LoVo (cell line): ENCODE data around the gene PRKD1.
"Not testable (repeated sequence)": the region's sequence is repeated elsewhere in the genome, so short reads cannot be mapped to it uniquely, and the experiment has no call there.

Experiments
- DNase-seq: peaks from one replicate; pipeline ENCODE4 v3.0.0-alpha.2; 2016; ENCODE audit warnings: low spot score

The PRKD1 gene

DNA sequence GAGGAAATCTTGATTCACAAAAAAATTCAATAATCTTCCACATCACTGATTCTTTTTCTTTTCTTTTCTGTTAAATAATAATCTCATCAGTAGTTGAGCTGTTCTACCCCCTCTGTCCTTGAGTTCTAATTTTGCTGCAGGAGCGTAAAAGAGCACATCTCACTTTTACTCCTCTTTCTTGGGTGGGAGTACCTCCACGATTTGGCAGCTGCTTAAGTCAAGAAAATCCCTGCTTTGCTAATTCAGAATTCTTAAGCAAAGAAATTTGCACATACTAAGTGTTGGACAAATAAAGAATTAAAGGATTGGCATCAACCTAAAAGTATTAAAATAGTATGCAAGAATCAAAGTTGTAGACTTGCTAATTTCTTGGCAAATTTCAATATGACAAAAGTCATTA, 128.8 kb downstream of the PRKD1 start:
- no peak for DNase-seq

DNA sequence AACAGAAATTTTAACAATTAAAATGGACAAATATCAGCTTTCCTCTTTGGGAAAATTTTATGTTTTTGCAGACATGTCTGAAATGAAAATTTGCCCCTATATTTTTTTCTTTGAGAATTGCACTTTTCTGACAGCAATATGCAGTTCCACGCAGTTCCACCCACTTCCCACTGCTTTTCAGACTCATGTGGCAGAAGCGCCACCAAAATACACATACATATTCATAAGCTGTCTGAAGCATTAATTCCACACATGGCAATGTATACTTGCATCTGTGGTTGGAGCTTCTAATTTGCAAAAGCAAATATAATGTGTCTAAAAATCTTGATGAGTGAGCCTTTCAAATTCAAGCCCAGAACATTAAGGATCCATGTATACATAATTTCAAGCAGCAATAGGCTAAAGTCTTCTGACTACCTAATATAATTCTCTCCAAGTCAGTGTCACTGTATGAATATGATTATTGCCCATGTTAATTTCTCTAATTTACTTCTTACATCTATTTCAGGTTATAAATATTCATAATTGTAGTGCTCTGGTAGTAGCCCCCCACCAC, 129.5 kb downstream of the PRKD1 start:
- no peak for DNase-seq

DNA sequence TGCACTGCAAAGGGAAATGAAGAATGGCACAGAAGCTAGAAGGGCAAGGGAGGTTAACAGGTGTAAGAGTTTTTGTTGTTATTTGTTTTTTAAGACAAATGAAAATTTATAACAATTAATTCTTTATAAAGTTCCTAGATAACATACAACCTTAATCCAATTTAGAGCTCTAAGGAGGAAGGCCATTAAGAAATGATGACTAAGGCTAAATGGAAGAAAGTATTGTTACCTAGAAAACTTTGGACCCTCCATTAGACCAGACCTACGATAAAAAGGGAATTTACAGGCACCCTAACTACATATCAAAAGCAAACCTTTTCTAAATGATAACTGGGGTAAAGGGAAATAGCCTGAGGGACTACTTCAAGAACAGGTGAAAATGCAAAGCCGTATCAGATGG, 130.8 kb downstream of the PRKD1 start:
- DNase-seq, result no peak

DNA sequence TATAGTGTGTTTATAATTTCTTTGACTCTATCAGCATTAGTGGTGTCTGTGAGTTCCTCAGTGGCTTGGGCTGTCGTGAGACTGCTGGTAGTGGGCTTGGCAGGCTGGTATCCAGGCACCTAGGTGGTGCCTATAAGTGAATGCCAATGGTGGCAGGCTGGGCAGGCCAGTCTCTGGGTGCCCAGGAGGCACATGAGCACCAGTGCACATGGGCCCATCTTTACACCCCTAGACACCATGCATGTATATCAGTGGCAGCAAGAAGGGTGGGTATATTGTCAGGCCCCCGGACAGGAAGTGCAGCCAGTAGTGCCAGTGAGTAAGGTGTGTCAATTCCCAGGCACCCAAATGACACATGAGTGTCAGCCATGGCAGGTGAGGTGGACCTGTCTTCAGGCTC, 138.2 kb downstream of the PRKD1 start:
- no peak for DNase-seq

DNA sequence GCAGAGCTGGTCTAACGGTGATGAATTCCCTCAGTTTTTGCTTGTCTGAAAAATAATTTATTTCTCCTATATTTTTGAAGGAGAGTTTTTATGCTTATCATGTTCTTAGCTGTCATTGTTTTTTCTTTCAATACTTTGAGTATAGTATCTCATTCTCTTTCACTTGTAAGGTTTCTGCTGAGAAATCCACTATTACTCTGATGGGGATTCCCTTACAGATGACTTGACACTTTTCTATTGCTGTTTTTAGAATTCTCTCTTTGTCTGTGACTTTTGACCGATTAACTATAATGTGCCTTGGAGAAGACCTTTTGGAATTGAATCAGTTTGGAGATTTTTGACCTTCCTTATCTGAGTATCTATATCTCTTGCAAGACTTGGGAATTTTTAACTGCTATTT, 139.6 kb downstream of the PRKD1 start:
- no peak for DNase-seq

DNA sequence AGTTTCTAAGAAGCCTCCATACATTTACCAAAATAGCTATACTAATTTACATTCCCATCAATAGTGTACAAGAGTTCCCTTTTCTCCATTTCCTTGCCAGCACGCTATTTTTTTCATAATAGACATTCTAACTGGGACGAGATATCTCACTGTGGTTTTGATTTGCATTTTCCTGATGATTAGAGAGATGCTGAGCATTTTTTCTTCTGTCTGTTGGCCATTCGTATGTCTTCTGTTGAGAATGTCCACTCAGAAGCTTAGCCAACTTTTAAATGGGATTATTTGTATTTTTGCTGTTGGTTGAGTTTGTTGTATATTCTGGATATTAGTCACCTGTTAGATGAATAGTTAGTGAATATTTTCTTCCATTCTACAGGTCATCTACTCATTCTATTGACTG, 144.1 kb downstream of the PRKD1 start:
- no peak for DNase-seq

DNA sequence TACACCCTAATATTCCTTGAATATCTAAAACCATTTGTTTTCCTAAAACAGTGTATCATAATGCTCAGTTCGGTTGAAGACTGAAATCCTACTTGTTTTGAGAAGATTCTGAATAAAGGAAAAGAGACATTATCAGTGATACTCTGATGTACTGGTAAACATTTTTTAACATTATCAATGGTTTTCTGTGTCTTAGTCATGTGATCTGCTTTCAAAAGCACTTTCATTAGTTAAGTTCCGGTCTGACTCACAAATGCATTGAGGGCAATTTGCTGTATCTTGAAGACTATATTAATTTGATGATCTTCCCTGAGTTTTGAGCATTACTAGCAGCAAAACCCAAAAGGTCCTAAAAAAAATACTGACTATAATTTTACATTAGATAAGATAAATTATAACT, 145.6 kb downstream of the PRKD1 start:
- DNase-seq, result no peak

DNA sequence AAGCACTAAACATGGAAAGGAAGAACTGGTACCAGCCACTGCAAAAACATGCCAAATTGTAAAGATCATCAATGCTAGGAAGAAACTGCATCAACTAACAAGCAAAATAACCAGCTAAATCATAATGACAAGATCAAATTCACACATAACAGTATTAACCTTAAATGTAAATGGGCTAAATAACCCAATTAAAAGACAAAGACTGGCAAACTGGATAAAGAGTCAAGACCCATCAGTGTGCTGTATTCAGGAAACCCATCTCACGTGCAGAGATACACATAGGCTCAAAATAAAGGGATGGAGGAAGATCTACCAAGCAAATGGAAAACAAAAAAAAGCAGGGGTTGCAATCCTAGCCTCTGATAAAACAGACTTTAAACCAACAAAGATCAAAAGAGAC, 150.5 kb downstream of the PRKD1 start:
- not testable (repeated sequence) for DNase-seq

DNA sequence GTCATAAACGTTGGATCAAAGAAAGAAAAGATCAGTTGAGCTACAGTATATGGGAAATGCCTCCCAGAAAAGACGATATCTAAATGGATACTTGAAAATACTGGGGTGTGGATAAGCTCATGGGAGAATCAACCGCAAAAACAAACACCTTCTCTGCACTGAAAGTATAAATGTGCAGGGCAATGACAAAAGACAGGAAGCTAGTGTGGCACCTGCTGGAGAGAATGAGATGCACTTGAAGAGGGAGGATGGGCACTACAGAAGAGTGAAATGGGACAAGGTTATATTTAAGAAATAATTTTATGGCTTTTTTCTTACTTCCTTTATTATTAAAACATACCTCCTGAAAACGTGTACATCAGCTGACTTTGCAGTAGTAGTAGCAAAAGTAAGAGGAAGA, 153.7 kb downstream of the PRKD1 start:
- no peak for DNase-seq

DNA sequence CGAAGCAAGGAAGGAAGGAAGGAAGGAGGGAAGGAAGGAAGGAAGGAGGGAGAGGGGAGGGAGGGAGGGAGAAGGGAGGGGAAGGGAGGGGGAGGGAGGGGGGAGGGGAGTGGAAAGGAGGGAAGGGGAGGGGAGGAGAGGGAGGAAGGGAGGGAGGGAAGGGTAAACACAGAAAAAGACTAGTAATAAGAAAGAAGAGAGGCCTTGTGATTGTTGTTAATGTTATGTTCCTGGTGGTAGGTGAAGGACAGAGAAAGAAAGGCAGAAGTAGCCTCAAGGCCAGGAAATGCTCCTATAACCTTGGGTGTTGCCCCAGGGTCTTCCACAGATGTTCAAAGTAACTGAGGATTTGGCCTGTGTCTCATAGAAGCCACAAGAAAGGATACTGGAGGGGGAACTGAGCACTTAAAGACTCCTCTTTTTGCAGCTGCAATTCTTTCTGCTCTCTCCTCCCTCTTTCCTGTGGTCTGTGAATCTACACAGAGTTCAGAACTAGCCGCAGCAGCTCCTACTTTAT, 164.2 kb downstream of the PRKD1 start:
- DNase-seq, result no peak

DNA sequence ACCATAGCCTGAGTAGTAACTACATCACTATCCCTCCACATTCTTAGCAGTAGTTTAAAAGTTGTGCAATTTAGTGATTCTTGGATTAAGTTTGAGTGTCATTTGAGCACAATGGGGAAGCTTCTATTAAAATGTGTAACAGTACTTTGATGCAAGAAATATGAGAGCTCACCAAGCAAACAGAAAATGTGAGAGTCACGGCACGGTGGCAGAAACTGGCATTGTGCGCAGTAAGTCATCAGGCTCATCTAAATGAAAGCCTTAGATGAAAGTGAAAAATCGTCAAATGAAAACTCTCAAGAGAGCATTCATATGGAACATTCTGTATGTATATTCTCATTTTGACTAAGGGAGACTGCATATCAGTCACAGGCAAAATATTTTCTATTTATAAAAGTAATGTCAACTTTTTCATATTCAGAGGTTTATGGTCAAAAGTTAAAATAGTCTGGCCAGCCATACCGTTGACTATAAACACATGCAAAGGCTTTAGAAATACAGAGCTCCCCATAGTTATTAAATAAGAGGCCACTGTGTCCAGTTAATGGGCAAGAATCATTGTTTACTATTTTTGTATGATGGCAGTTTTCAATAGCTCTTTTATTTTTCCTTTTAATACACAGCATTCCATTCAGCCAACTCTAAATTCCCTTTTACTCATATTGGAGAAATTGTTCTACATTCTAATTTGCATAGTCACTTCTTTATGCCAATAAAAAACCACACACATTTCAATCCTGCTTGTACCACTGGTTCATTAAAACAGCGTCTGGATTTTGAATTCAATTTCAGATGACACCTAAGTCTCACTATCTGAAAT, 167.9 kb downstream of the PRKD1 start:
- no peak for DNase-seq

DNA sequence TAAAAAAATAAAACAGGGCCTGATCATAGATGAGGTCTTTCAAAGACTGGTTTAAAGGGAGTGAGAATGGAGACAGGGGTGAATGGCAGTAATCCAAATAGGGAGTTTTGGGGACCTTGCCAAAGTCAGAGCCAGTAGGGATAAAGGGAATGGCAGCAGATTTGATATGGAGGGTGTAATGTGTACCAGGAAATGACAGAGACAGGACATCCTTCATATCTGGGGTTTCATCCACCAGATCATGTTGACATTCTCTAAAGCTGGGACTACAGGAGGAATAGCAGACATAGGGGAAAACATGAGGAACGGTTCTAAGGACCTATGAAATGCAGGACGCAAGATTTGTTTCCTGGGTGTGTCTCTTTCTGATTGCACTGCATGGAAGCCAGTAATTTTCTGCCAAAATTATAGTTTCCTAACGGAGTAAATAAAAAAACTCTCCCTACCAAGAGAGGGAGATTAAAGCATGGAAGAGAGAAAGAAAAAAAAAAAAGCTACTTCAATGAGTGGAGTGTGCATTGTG, 169.9 kb downstream of the PRKD1 start:
- DNase-seq, result no peak

DNA sequence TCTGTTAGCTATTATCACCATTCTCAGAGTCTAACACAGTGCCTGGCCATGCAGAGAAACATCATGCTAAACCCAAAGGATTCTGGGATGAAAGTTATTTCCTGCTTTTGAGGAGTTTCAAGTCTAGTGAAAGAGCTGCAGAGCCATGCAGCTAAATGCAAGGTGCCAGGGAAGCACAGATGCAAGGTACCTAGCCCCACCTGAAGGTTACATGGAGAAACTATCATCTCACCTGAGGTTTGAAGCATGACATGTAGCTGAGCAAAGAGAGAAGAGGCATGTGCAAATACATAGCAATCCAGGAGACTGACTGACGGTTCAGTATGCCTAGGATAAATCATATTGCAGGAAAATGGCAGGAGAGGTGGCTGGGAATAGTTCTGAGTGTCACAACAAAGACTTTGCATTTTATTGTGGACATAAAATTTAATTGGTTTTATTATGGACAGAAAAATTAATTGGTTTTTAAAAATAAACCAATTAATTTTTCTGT, 170.4 kb downstream of the PRKD1 start:
- DNase-seq, result no peak

DNA sequence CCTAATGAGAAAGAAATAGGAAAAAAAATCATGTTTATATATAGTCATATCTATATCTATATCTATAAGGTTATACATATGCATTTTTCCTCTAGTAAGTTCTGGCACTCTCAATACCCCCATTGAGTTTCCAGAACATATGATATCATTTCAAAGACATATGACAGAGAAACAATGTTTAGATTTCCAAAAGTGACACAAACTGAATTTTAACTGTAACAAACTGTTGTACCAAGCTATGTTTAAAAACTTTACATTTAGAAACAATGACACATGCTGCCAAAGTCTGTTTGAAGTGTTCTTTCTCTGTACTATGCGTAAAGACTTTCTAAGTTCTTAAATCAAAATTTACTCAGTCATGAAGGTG, 171.6 kb downstream of the PRKD1 start:
- no peak for DNase-seq

DNA sequence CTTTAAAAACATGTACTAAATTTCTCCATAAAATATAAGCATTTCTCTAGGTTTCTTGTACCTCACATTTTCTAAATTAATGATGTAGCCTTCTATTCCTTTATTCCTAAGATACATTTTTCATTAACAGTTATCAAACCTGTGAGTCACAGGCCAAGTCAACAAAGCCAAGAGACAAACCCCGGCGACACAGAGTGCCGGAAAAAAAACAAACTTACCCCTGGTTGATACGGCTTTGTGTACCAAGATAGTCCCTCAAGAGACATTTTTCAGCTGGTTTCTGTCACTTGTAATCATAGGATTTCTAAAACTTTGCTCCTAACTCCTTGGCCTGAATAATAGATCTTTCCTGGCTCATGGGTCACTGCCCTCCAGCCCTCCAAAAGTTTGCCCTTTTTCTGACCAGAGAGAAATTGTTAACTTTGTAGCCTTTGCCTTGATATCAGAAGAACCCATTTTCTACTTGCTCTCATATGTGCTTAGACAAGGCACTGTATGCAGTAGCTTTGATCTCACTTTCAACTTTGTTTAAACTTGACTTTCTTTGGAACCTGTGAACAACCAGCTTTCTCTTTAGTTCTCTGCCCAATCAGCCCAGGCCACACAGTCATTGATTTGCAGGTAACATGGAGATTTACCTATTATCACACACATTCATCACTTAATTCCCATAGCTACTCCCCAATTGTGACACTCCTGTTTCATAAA, 172.2 kb downstream of the PRKD1 start:
- DNase-seq, result no peak

DNA sequence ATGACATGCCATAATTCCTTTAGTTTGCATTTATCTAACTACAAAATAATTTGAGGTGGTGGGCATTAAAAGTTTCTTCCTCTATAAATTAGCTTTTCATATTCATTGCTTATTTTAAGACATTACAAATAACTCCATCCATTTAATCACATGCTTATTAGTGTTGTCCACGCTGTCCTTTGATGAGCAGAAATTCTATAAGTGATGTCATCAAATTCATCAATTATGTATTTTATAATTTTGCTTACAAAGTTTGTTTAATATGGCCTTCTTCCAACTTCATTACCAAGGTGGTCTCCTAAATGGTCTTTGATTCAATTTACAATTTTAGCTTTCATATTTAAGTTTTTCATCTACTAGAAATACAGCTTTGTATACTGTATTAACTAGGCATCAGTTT, 173.5 kb downstream of the PRKD1 start:
- no peak for DNase-seq

DNA sequence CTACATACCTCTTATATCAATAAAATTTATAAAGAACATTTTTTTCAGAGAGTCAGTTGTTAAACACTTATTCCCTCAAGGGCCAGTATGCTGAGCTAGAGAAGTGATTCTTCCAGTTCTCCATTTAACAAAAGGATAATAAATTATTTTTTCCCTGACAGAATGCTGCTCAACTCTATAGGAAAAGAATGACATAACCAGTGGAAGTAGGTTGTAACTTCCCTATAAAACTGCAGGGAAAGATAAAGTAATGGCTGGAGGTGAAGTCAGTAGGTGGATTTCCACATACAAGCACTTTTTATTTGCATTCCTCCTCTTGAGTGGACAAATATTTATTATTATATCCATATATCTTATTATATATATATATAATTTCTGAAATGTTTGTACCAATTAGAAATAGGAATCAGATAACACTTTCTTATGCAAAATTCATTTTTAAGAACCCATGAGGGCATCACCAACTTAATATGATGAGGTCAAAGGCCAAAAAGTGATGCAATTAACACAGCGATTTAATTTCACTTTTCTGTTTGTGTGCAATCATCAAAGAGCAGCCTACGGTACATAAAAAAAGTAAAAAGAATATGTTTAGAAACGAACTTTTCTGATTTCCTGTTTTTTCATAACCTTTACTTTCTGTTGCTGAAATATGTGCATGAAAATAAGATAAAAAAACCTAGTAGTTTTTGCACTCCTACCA, 175.3 kb downstream of the PRKD1 start:
- DNase-seq, result no peak

DNA sequence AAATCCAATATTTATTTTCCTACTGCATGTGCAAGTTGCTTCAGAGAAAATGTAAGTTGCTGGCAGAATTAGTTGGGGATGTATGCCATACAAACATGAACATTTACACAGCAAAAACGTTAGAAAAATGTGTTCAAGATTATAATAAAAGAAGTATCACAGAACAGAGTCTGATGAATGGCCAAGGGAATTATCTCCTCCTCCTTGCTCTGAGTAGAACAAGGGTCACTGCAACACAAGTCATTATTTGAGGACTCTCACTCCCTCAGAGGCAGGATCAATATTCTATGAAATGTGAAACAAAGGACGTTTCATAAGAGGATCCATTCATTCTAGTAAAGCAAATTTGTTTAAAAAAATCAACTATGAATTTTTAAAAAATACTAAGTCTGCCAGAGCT, 177.8 kb downstream of the PRKD1 start:
- DNase-seq, result no peak

DNA sequence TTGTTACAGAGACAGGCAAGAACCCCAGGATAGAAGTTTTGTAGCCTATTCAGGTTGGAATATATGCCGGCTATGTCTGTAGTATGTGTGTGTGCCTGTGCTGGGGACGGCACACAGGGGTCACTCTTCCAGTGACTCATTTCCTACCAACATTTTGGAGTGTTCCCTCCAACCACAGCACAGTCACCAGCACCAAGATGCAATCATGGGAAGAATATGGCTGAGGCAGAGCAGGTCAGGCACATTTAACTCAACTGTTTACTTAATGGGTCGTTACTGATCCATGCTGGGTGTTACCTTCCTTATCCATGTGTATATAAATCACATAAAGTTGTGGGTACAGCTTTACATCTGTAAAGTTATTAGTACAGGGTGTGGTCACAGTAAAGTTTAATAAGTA, 178.3 kb downstream of the PRKD1 start:
- no peak for DNase-seq

DNA sequence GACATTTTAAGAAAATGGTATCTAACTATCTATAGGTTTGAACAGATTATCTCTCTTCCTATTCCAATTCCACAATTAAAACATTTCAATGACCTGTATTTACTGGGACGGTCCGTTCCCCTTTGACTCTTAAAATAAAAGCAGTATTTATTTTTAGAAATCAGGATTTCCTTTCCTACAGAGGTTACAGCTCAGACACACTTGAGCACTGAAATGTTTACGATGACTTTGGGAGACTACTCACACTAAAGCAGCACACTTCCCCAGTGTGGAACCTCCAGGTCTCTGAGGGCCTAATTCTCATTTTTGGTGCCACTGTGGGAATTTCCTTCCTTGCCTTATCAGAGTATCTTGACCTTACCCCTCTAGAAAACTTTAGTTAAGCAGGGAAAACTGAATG, 181.8 kb downstream of the PRKD1 start:
- no peak for DNase-seq

DNA sequence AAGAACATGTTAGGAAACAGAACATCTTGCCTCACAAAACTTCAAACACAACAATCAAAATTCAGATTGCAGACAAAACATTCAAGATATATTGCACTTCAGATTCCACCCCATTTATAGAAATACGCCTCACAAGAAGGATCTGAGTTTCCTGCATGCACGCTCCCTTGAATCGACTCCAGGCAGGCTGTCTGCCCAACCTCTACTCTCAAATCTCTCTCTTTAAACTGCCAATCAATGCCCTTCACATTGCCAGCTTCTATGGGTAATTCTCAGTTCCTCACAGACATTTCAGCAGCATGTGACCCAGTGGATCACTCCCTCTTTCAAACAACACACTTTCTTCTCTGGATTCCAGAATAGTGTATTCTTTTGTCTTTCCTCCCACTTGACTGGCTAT, 184.1 kb downstream of the PRKD1 start:
- DNase-seq, result no peak

DNA sequence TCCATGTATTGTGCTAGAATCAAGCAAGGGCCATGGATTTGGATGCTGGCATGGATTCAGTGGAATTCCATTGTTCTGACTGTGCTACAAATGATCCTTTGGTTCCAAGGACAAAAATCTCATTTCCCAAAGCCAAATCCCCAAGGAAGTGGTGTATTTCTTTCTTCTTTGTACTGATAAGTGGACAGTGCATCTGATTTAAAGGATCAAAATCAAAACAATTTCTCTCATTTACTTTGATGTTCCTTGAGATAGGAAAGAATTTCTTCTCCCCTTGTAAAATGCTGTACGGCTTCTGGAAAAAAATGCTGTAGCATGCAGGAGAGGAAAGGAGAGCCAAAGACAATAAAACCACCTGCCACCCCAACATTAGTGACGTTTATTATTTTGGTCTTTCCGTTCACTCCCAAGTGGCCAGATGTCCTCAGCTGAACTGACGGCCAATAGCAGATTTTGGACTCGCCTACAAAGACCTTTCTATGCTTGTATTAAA, 185.7 kb downstream of the PRKD1 start:
- DNase-seq, result no peak
